Putamen (tissue), 1 donor: ENCODE data around the gene RALGPS2.
"Not testable (repeated sequence)": the region's sequence is repeated elsewhere in the genome, so short reads cannot be mapped to it uniquely, and the experiment has no call there.

Experiments used
- DNase-seq: peaks from one replicate; pipeline ENCODE4 v3.0.0-alpha.2; 2016; ENCODE audit warnings: low spot score

Gene RALGPS2

DNA sequence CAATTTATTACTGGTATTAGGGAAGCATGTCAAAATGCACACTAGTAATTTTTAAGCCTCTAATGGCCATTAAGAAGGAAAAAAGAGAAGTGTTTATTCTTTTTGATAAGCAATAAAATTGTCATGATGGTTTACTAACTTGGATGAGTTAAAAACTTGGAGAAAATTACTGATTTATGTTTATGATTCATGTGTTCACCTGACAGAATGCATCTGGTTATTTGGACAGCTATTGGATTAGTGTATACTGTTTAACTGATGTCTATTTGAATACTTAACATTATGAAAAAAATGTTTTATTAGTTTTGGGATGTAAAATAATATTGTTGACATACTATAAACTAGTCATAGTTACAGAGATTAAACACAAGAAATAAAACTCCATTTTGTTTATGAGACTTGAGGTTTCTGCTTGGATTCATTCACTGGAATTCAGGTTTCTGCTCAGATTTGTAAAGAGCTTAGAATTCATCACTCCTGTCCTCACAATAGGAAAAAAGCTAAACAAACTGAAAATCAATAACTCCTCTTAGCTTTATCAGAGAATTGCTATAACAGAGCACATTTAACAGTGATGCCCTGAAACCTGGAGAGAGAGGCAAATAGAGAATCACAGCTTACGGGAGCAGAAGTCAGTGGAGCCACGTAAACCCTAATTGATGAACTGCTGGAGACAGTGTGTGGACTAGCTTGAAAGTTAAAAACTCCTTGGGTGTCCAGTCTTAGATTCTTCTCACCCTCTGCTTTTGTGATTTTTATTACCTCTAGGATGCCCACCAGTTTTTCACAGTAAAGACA is 56.7 kb downstream of the RALGPS2 start:
- DNase-seq, result no peak

DNA sequence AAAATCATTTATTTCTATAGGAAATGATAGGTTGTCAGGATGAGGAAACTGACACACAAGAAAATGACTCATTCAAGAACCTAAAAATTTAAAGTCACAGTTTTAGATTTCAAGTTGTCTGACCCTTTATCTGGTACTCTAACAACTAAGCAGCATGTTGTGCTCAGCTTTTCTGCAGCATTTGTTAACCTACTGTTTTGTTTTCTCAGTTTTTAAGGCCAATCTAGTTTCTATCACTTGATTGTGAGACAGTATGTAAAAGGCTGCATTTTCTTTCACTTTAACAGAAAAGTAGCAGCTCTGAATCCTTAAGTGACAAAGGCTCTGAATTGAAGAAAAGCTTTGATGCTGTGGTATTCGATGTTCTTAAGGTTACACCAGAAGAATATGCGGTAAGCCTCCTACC is 59.1 kb downstream of the RALGPS2 start:
- no peak for DNase-seq

DNA sequence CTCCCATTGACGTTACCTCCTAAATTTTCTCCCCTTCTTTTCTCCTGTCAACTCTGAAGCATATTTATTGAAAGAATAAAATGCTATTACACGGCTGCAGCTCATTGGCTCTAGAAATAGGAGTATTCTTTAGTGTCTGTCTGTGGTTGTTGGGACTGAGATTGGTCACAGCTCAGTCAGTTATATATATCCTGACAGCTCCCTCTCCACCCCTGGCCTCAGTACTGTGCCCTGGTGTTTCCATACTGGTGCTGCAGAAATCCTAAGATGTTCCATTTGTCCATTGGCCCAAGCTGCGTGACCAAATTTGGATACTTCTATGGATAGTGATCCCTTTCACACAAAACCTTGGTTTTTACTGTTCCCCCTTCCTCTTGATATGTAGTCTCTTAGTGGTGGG is 67.3 kb downstream of the RALGPS2 start:
- DNase-seq, result no peak

DNA sequence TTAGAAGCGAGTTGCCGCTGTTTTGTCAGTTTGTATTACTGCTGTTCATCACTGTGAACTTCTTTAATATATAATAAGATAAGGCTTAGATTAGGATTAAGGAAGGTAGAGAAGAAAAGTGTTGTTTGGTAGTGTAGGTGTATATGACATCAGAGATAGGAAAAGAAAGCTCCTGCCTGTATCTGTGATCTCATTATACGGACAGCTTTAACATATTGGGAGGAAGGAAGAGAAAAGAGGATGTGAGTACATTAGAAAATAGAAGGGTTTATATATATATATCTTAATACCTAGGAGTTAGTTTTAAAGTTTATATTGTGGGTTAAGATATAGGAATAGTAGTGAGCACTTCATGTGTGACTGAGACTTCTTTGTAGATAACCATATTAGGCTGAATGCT is 71.0 kb downstream of the RALGPS2 start:
- DNase-seq, result no peak

DNA sequence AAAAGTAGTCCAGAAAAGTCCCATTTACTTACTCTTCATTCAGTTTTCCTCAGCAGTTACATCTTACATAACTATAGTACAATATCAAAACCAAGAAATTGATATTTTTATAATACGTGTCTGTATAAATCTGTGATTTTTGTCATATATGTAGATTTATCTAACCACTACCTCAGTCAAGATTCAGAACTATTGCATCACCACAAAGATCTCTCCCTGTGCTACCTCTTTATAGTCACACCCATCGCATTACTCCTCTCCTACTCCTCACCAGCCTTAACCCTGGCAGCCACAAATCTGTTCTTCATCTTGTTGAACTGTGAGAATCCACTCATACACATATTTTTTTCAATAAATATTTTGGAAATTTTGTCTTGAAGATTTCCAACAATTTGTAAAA is 72.5 kb downstream of the RALGPS2 start:
- DNase-seq, result no peak

DNA sequence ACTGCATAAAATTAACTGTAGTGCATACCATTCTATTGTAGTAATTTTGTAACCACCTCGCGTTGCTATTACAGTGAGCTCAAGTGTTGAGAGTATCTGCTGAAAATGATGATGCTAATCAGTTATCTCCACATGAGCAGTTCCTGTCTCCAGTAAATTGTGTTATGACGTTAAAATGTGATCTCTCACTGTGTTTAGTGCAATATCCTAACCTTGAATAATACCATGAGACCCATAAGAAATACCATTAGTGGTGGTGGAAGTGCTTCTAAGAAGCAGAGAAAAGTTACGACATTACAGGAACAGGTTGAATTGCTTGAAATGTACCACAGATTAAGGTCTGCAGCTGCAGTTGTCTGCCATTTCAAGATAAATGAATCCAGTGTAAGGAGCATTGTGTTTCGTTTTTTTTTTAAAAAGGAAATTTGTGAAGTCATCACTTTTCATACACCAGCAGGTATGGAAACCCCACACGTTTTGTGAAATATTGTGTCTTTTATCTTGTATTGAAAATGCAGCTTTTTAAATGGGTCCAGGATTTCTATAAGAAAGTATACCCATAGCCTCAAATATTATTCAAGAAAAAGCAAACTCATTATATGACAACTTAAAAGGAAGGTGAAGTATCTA is 73.3 kb downstream of the RALGPS2 start:
- DNase-seq, result no peak

DNA sequence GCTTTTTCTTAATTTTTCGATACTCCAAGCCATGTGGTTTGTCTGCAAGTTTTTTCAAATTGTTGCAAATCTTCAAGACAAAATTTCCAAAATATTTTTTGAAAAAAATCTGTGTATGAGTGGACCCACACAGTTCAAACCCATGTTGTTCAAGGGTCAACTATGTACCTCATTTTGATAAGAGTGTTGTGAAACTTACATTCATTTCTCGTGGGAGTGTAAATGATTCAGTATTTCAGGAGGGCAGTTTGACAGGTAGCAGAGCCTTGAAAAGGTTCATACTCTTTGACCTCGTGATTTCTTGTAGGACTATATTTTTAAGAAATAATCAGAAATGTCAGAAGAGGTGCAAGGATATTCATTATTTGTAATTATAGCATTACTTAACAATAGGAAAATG is 77.8 kb downstream of the RALGPS2 start:
- no peak for DNase-seq

DNA sequence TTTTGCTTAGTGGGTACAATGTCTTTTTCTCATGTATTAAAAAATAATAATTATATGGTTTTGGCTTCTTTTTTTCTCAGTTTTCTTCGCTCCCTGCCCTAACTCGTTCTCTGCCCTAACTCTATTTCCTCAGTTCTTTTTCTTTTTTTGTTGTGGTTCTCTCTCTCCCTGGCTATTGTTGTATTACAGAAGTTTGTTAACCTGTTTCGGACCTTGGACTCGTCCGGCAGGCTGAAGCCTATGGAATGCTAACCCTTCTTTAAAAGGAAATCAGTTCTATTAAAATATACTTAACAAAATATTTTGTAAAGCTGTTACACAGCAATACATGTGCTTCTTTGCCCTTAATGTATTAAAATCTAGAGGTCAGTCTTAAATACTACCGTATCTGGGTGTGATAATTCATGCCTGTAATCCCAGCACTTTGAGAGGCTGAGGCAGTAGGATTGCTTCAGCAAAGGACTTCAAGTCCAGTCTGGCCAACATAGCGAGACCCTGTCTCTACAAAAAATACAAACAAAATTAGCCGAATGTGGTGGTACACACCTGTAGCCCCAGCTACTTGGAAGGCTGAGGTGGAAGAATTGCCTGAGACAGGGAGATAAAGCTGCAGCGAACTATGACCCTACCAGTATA is 81.7 kb downstream of the RALGPS2 start:
- no peak for DNase-seq

DNA sequence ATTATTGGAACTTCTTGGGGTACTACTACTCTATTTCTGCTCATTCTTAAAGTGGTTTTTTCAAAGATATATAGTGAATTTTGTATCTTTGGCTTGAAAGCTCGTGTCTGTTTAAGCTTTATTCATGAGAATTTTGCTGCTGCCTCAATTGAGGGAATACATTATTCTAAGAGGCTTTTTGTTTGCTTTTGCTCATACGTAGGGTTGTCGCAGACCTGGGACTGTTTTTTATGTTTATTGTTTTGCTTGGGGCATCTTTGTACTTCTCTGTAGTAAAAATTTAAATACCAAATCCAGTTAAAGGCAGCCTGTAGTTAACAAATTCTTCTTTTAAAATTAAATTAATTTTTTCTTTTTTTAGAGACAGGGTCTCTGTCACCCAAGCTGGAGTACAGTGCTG is 83.5 kb downstream of the RALGPS2 start:
- DNase-seq, result no peak

DNA sequence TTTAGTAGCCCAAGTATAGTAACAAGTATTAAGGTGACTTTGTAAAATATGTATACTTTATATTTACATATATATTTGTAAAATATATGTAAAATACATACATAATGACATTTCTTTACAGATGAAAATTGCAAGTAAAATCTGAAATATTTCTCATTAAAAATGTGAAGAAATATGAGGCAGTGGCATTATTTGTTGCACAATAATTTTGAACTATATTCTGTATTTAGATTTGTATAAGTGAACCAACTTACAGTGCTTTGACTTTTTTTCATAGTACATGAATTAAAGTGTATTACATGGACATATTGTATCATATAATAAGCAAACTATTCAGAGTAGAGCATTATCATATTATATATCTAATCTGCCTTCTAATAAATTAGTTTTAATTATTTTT is 85.5 kb downstream of the RALGPS2 start:
- DNase-seq, result no peak

DNA sequence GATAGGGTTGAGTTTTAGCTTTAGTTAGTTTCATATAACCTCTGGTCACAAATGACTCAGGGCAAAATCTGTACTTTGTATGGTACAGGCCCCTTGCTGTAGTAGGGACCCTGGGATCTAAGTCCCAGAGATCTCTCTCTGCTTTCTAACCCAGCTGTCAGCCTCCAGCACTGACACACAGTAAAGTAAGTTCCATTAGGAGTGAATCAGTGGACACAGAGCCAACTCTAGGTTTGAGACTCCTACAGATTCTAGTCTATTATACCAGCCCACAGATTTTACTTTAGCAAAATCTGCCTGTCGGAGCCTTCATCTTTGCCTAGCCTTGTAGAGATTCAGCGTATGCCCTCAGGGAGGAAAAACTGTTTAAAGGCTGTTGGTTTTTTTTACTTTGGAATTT is 93.4 kb downstream of the RALGPS2 start:
- DNase-seq, result no peak

DNA sequence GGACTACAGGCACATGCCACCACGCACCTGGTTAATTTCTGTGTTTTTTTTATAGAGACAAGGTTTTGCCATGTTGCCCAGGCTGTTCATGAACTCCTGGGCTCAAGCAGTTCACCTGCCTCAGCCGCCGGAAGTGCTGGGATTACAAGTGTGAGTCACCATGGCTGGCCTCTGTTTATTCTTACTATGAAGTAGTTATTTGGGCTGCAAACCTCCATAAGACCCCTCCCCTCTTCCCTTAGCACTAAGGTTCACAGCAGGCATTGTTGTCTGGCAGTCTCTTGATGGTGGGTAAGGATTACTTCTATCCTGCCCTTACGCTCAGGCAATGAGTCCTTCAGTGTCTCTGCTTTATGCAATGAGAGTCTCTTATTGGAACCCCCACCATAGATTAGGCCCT is 94.1 kb downstream of the RALGPS2 start:
- no peak for DNase-seq

DNA sequence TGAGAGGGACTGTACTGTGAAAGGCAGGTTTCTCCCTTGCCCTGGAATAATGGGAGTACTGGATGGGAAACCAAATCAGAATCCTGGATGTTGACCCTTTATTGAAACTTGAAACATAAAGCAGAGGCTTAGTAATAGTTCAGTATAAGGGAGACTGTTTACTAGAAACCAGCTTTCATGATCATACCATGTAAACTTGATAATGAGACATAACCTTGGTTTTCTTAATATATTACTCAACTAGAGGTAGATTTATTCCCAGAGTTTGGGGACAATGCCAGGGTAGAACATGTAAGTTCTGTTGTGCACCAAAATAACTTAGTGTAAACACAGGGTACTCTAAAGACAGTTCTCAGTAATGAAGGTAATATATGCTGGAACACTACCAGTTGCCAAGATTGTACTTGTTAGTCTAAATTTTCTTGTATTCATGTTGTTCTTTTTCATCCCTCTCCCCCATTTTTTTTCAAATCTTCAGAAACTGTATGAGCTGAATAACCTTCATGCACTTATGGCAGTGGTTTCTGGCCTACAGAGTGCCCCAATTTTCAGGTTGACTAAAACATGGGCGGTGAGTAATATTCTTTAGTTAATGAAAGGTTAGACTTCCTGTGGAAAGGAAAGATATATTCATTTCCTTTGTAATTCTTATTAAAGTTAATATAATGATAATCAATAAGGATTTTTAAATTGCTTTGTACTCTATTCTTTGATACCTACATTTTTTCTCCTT is 96.3 kb downstream of the RALGPS2 start:
- DNase-seq, result no peak

DNA sequence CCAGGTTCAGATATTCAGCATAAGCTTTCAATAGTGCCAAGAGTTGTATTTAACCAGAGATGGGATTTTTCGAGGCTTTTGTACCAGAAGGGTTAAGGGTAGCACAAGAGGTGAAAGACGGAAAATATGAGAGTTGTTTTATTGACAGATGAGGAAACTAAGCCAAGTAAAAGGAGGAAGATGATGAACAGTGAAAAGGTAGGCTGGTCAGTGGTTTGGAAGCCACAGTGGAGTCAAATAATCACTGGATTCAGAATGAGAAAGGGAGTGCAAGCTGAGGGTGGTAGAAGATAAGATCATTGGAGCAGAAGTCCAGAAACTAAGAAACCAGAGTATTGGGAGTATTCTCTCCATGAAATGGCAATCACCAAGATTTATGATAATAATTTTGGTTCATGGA is 100.1 kb downstream of the RALGPS2 start:
- no peak for DNase-seq

DNA sequence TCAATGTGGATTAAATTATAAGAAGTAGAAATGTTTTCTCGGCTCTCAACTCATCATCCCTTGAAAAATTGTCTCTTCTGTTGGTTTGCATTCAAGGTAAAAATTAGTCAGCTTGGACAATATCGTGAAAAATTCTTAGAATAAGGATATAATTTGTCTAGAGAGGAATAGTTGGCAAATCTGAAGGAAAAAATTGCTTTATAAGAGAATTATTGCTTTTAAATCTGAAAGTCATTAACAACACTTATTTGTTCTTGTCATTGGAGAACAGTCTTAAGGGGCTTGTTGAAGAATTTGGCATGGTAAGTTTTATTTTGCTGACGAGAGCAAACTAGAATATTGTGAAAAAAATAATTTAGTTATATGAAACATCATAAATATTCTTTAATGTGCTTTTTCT is 119.4 kb downstream of the RALGPS2 start:
- DNase-seq, result no peak

DNA sequence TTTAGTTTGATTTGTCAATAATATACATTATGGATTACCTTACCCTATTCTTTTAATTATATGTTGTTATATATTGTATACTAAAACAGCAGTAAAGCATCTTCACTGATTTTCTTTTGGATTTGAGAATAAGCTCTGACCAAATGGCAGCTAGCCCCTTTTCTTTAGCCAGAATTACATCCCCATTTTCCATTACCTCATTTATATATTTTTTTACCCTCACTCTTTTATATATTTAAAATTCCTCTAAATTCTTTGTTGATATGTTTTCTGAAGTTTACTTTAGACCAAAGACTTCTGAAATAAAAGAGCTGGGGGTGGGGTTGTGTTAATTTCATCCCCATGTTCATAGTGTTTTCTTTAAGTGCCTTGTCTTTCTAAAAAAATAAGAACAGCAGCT is 121.3 kb downstream of the RALGPS2 start:
- DNase-seq, result no peak

DNA sequence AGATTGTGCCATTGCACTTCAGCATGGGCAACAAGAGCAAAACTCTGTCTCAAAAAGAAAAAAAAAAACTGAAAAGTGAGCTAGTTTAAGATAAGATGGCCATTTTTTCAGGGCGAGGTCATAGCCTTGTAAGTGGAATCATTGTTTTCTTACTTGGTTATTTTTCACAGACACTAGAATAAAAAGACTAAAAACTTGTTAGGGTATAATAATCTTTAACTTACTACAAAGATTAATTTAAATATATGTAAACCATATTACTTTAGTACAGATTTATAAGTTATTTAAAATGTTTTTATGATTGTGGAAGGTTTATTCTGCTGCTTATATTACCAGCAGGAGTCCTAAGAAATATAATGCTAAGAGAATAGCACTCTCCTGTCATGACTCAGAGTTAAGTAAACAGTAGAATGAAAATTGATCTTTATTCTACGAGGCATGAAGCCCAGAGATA is 122.4 kb downstream of the RALGPS2 start:
- DNase-seq, result no peak

DNA sequence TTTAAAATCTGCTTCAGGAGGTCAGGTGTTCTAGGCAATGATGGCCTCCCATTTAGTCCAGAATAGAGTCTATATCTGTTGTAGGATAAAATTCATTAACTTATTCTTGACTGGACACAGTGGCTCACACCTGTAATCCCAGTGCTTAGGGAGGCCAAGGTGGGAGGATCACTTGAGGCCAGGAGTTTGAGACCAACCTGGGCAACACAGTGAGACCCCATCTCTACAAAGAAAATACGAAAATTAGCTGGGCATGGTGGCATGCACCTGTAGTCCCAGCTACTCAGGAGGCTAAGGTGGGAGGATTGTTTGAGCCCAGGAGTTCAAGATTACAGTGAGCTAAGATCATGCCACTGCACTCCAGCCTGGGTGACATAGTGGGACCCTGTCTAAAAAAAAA is 122.9 kb downstream of the RALGPS2 start:
- DNase-seq, result not testable (repeated sequence)

DNA sequence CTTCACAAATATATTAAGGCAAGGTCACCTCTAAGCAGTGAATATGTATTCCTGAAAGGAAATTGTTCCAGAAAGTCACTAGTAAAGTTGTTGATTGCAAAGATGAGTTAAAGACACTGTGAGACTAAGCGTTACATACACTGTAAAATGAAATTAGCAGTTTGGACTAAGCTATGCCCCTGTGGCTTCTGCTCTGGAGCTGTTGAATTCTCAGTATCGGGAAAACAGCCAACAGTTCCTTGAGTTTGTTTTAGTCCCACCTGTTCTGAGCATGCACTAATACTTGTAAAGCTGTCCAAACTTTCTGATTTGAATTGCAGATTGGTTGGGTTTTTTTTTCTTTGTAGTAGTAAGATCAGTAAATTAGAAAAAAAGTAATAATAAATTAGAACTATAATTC is 124.9 kb downstream of the RALGPS2 start:
- no peak for DNase-seq

DNA sequence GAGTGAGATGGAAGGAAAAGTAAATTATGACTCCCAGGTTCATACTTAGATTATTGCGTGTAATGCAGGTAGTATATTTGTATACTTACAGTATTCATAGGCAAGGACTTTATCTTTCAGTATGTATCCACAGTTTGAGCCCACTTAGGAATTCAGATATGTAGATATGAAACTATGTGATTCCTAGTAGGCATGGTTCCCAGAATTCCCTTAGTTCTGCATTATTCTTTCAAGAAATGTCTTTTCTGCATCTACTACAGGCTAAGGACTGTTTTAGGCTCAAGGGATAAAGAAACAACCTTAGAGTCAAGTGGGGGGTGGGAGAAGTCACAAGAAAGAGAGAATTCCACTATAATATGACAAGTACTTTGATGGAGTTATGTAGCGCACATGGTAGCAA is 132.1 kb downstream of the RALGPS2 start:
- DNase-seq, result no peak

DNA sequence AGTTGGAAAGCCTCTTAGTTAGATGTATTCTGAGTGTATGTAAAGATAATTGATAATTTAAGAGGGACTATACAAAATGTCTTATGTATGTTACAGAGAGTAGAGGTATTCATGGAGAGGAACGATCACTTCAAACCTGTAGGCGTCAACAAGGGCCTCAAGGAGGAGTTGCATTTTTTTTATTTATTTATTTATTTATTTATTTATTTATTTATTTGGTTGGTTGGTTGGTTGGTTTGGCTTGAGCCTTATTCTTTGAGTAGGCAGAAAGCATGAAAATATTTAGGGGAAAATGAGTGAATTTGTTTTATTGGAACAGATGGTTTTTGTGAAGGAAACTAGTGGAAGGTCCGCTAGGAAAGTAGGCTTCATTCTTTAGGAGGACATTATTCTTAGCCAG is 137.4 kb downstream of the RALGPS2 start:
- no peak for DNase-seq

DNA sequence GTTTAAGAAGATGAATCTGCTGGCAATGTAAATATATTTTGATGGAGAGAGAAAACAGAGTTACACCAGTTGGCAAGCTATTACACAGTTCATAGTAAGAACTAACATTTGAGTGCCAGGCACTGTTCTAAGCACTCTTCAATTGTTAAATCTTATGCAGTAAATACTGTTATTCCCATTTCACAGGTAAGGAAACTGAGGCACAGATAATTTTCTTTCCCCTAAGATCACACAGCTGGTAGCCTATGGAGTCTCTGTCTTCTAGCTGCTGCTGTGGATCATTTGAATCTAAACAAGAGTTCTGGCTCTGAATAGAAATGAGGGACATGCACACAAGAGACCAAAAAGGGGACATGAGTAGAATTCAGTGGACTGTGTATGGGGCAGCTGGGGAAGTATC is 137.8 kb downstream of the RALGPS2 start:
- DNase-seq, result no peak

DNA sequence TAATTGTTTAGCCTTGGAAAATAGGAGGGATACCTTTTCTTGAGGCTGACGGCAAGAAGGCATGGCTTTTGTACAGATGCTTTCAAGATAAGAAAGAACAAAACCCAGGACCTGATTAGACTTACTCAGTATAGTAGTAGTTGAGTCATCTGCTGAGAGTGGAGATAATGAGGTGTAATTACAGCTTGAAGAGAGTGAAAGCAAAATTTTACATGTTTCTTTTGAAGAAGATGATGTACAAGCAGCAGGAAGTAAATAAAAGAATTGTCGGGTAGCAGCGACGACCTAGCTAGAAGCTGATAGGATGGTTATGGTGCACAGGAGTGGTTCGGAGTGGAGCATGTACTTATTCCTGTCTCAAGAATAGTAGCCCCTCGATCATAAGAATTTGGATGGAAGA is 139.3 kb downstream of the RALGPS2 start:
- no peak for DNase-seq
